Sigmoid colon (tissue), 4 donors: ENCODE results near the gene WNT6.

Source experiments
- CTCF ChIP-seq, 4 experiments: fragments of 450-650 bp in 3 of 4; fragments of 200-600 bp in 1 of 4; IDR thresholded peaks; one replicate each; pipeline ENCODE4 v1.5.1; 2016 to 2019; ENCODE audit warnings: antibody characterized with exemption in 4 of 4, mild to moderate bottlenecking in 3 of 4, moderate library complexity in 2 of 4
- EP300 ChIP-seq, 4 donors: sonication (generic); formaldehyde crosslinking; IDR thresholded peaks; one replicate each; pipeline ENCODE4 v1.6.1; 2017; ENCODE audit warnings: antibody characterized with exemption in 4 of 4
- POLR2A ChIP-seq, 2 donors: fragments of 450-650 bp; IDR thresholded peaks; one replicate each; pipeline ENCODE4 v1.6.1; 2016; ENCODE audit warnings: antibody characterized with exemption in 2 of 2, mild to moderate bottlenecking in 2 of 2, moderate library complexity in 2 of 2

GRCh38 chr2:218893349-218894150, 33.9 kb downstream of the WNT6 start:
- no peak for TF ChIP-seq CTCF (IDR thresholded peaks at IDR 0.05)
- TF ChIP-seq EP300 (IDR thresholded peaks at IDR 0.05), result no peak
- TF ChIP-seq POLR2A (IDR thresholded peaks at IDR 0.05), result no peak
